Colonic mucosa (tissue), 4 donors: ENCODE measurements around the gene KDELR3. TPM values are rescaled to one million over a fixed set of nuclear protein-coding genes. Genes with fewer than 3 reads are reported as not detected.

Experiments used
- DNase-seq: peaks from one replicate; pipeline ENCODE4 v3.0.0-alpha.2; 2020
- H3K27ac ChIP-seq: fragments of 200-600 bp; one replicate; pipeline ENCODE4 v1.8.0; 2021
- H3K27me3 ChIP-seq: fragments of 200-600 bp; one replicate; pipeline ENCODE4 v1.8.0; 2021
- H3K36me3 ChIP-seq: fragments of 200-600 bp; one replicate; pipeline ENCODE4 v1.8.0; 2021
- H3K4me1 ChIP-seq: fragments of 200-600 bp; one replicate; pipeline ENCODE4 v1.8.0; 2021; ENCODE audit warnings: mild to moderate bottlenecking
- H3K4me3 ChIP-seq: fragments of 200-600 bp; one replicate; pipeline ENCODE4 v1.8.0; 2021
- H3K9ac ChIP-seq, 2 donors: one replicate each; pipeline ENCODE4 v1.7.0; 2013; ENCODE audit warnings: control low read depth in 2 of 2, low read depth in 2 of 2, low read length in 2 of 2
- H3K9me3 ChIP-seq: fragments of 200-600 bp; one replicate; pipeline ENCODE4 v1.8.0; 2021
- intact Hi-C: fragments of 100-400 bp; cut with DNase I; formaldehyde crosslinking; loops from one replicate; pipeline ENCODE4 v1.14.1; 2022
- total RNA-seq, 2 donors: library from RNA; stranded (reverse); fragmentation: NEBNext Ultra II Directional in 1 of 2; extraction: Animal tissue kit (Norgen Biotek cat#: 25700) in 1 of 2; gene quantifications; one replicate each; pipeline ENCODE4 v1.2.1, GENCODE V29; 2021
- TF ChIP-seq, protein P1 (sequence below): fragments of 200-600 bp; IDR thresholded peaks from one replicate; pipeline ENCODE4 v1.8.0; 2022; ENCODE audit warnings: antibody characterized with exemption, mild to moderate bottlenecking
- donor health status: healthy.
- donor health status: DM: no; HTN: no; CAD: no.
- donor health status: DM: no; HTN: no; CAD: no.

The KDELR3 gene
- total RNA-seq, 2 donors from 2014 or later = 26.7 to 29.1 TPM

DNA sequence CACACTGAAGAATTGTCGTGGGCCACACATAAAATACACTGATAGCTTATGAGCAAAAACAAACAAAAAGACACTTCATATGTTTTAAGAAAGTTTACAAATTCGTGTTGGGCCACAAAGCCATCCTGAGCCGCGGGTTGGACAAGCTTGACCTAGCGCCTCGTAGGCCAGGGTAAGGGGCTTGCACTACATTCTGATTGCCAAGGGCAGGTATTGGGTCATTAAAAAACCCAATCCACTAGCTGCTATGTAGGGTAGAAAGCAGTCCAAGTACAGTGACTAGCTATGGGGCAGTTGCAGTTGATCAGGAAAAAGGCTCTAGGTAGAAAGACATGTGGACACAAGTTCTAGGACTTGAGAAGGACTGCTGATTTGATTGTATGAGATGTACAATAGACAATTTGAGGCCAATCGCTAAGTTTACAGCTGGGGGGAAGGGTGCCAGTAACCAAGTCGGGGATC, 14.0 kb downstream of the KDELR3 start:
- TF ChIP-seq, protein P1, sequence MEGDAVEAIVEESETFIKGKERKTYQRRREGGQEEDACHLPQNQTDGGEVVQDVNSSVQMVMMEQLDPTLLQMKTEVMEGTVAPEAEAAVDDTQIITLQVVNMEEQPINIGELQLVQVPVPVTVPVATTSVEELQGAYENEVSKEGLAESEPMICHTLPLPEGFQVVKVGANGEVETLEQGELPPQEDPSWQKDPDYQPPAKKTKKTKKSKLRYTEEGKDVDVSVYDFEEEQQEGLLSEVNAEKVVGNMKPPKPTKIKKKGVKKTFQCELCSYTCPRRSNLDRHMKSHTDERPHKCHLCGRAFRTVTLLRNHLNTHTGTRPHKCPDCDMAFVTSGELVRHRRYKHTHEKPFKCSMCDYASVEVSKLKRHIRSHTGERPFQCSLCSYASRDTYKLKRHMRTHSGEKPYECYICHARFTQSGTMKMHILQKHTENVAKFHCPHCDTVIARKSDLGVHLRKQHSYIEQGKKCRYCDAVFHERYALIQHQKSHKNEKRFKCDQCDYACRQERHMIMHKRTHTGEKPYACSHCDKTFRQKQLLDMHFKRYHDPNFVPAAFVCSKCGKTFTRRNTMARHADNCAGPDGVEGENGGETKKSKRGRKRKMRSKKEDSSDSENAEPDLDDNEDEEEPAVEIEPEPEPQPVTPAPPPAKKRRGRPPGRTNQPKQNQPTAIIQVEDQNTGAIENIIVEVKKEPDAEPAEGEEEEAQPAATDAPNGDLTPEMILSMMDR = no peak
- Histone ChIP-seq H3K27ac (no peak overlapping the region), H3K27me3 (no peaks in the 10 kb centered on the region), H3K9ac (no peak overlapping the region), H3K4me3 (no peak overlapping the region), H3K9me3 (no peaks in the 10 kb centered on the region), H3K36me3 (peaks cover 29% of the 10 kb centered on the region), H3K4me1 (no peaks in the 10 kb centered on the region)
- intact Hi-C loops = no loop called here
- DNase-seq = no peak

- Histone ChIP-seq H3K36me3 (peaks cover 36% of the 10 kb centered on the region), H3K27me3 (no peaks in the 10 kb centered on the region), H3K9ac (no peak overlapping the region), H3K9me3 (no peaks in the 10 kb centered on the region), H3K27ac (no peak overlapping the region), H3K4me1 (no peaks in the 10 kb centered on the region), H3K4me3 (no peak overlapping the region)
- TF ChIP-seq, protein P1 = no peak
- no peak for DNase-seq
- intact Hi-C loops = no loop called here
Measured at GRCh38 chr22:38482662-38483308, 14.9 kb downstream of the KDELR3 start.

- Histone ChIP-seq H3K9ac (no peak overlapping the region), H3K27ac (no peak overlapping the region), H3K4me3 (no peak overlapping the region), H3K4me1 (no peaks in the 10 kb centered on the region), H3K36me3 (peaks cover 41% of the 10 kb centered on the region), H3K27me3 (no peaks in the 10 kb centered on the region), H3K9me3 (no peaks in the 10 kb centered on the region)
- TF ChIP-seq, protein P1 = no peak
- DNase-seq = no peak
- intact Hi-C loops = no loop called here
Measured at GRCh38 chr22:38484244-38484643, 16.3 kb downstream of the KDELR3 start.

GRCh38 chr22:38485783-38486182, 17.9 kb downstream of the KDELR3 start:
- H3K9me3 ChIP-seq = no peaks in the 10 kb centered on the region
- no peaks in the 10 kb centered on the region for H3K4me1 ChIP-seq
- H3K27me3 ChIP-seq = no peaks in the 10 kb centered on the region
- no peak overlapping the region for H3K4me3 ChIP-seq
- H3K36me3 ChIP-seq = peaks cover 56% of the 10 kb centered on the region
- DNase-seq = no peak
- intact Hi-C loops = no loop called here
- no peak overlapping the region for H3K9ac ChIP-seq
- TF ChIP-seq, protein P1 = no peak
- H3K27ac ChIP-seq = no peak overlapping the region

- intact Hi-C loops = no loop called here
- H3K9me3 ChIP-seq = no peaks in the 10 kb centered on the region
- H3K27me3 ChIP-seq = no peaks in the 10 kb centered on the region
- TF ChIP-seq, protein P1 = no peak
- H3K36me3 ChIP-seq = peaks cover 71% of the 10 kb centered on the region
- DNase-seq = no peak
- H3K27ac ChIP-seq = no peak overlapping the region
- no peak overlapping the region for H3K4me3 ChIP-seq
- no peaks in the 10 kb centered on the region for H3K4me1 ChIP-seq
- no peak overlapping the region for H3K9ac ChIP-seq
Measured at GRCh38 chr22:38487946-38488345, 20.1 kb downstream of the KDELR3 start.
